ENCODE data around the gene GRAMD1B. TPM values are rescaled to one million over a fixed set of nuclear protein-coding genes. Genes with fewer than 3 reads are reported as not detected.

The GRAMD1B gene
- total RNA-seq, 1 donor from 2014 or later = 15.0 TPM

DNA sequence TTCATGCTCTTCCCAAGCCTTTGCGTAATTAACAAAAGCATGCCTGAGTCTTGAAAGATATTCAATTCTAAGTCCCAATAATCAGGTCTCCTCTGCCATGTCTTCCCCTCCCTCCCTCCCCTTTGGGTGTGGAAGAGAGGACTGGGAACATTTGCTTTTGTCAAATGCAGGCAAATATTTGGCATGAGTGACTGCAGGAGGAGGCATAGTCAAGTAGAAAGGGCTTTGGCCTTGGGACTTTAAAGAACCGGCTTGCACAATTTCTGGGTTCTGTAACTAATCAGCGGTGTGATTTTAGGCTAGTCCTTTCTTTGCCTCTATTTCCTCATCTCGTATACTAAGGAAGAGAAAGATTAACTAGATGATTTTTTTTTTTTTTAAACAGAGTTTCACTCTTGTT is 164.9 kb downstream of the GRAMD1B start:
- intact Hi-C loops (cut with micrococcal nuclease) = no loop called here
- ATAC-seq (ENCODE audit: low read depth) (no peak), DNase-seq (no peak)
- ChIA-PET CTCF (no interaction called here), POLR2A (no interaction called here)
- Mint-ChIP-seq H3K27ac (no peak overlapping the region), H3K4me1 (no peaks in the 10 kb centered on the region), H3K27me3 (no peaks in the 10 kb centered on the region), H3K36me3 (ENCODE audit: low read depth) (no peaks in the 10 kb centered on the region), H3K4me3 (no peak overlapping the region), H3K9me3 (no peaks in the 10 kb centered on the region)
- TF ChIP-seq, protein P1, sequence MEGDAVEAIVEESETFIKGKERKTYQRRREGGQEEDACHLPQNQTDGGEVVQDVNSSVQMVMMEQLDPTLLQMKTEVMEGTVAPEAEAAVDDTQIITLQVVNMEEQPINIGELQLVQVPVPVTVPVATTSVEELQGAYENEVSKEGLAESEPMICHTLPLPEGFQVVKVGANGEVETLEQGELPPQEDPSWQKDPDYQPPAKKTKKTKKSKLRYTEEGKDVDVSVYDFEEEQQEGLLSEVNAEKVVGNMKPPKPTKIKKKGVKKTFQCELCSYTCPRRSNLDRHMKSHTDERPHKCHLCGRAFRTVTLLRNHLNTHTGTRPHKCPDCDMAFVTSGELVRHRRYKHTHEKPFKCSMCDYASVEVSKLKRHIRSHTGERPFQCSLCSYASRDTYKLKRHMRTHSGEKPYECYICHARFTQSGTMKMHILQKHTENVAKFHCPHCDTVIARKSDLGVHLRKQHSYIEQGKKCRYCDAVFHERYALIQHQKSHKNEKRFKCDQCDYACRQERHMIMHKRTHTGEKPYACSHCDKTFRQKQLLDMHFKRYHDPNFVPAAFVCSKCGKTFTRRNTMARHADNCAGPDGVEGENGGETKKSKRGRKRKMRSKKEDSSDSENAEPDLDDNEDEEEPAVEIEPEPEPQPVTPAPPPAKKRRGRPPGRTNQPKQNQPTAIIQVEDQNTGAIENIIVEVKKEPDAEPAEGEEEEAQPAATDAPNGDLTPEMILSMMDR (IDR thresholded peaks at IDR 0.05) = no peak

DNA sequence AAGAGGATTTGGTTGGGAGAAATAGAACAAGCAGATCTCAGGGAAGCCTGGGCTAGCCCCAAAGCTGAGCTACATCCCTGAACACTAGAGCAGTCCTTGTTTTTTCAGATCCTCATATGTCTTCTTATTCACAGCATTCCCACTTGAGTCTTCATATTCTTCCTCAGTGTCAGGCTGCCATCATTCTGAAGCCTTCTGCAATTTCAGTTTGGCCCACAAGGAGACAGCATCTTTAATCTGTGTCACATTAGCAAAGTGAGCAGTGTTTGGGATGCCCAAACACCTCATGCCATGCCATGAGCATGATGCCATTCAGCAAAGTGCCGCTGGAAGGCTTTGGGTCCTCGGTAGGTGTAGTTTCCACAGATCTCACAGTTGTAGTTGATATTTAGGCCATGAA is 167.8 kb downstream of the GRAMD1B start:
- DNase-seq (no peak), ATAC-seq (ENCODE audit: low read depth) (no peak)
- Mint-ChIP-seq H3K36me3 (ENCODE audit: low read depth) (no peaks in the 10 kb centered on the region), H3K27ac (no peak overlapping the region), H3K4me3 (no peak overlapping the region), H3K4me1 (no peaks in the 10 kb centered on the region), H3K27me3 (no peaks in the 10 kb centered on the region), H3K9me3 (no peaks in the 10 kb centered on the region)
- ChIA-PET POLR2A (no interaction called here), CTCF (no interaction called here)
- intact Hi-C loops (cut with micrococcal nuclease) = no loop called here
- TF ChIP-seq, protein P1 (IDR thresholded peaks at IDR 0.05) = no peak

DNA sequence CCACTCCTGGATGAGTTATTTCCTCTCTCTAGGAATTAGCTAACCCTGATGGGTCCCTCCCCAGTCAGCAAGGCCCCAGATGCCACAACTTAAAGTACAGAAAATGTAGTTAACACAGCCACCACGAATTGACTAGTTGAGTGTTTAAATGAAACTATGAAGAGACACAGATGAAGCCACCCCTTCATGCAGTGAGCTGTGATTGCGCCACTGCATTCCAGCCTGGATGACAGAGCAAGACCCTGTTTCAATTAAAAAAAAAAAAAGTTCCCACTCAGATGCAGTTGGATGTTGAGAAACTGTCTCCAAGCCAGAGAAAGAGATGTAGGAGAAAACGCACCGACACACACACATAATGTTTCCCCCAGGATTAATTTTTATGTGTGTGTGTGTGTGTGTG is 171.1 kb downstream of the GRAMD1B start:
- no peaks in the 10 kb centered on the region for H3K36me3 Mint-ChIP-seq (ENCODE audit: low read depth)
- intact Hi-C loops (cut with micrococcal nuclease) = no loop called here
- TF ChIP-seq, protein P1 (IDR thresholded peaks at IDR 0.05) = no peak
- H3K9me3 Mint-ChIP-seq = no peaks in the 10 kb centered on the region
- H3K4me3 Mint-ChIP-seq = no peak overlapping the region
- H3K27ac Mint-ChIP-seq = no peak overlapping the region
- no peak for ATAC-seq (ENCODE audit: low read depth)
- no peaks in the 10 kb centered on the region for H3K27me3 Mint-ChIP-seq
- H3K4me1 Mint-ChIP-seq = no peaks in the 10 kb centered on the region
- POLR2A ChIA-PET = no interaction called here
- DNase-seq = no peak
- CTCF ChIA-PET = no interaction called here

DNA sequence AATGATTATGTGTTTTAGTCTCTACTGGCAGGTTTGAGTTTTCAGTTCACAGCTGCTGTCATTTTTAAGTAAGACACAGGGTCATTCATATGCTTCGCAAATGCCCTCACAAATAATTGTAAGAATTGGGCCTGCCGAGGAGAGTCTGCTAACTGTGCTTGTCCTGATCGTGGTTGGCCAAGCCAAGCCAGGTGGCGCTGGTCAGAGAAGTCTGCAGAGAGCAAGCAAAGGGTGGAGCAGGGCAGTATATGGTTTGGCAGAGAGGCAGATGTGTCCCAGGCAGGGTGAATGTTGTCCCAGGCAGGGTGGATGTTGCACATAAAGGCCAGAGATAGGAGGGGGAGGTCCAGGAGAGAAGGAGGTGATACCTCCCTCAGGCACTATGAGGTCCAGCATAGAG is 171.7 kb downstream of the GRAMD1B start:
- ATAC-seq (ENCODE audit: low read depth) (no peak), DNase-seq (no peak)
- TF ChIP-seq, protein P1 (IDR thresholded peaks at IDR 0.05) = no peak
- H3K4me3 Mint-ChIP-seq = no peak overlapping the region
- no peaks in the 10 kb centered on the region for H3K27me3 Mint-ChIP-seq
- H3K9me3 Mint-ChIP-seq = no peaks in the 10 kb centered on the region
- no peaks in the 10 kb centered on the region for H3K36me3 Mint-ChIP-seq (ENCODE audit: low read depth)
- H3K4me1 Mint-ChIP-seq = no peaks in the 10 kb centered on the region
- no peak overlapping the region for H3K27ac Mint-ChIP-seq
- ChIA-PET CTCF (no interaction called here), POLR2A (no interaction called here)
- intact Hi-C loops (cut with micrococcal nuclease) = no loop called here

DNA sequence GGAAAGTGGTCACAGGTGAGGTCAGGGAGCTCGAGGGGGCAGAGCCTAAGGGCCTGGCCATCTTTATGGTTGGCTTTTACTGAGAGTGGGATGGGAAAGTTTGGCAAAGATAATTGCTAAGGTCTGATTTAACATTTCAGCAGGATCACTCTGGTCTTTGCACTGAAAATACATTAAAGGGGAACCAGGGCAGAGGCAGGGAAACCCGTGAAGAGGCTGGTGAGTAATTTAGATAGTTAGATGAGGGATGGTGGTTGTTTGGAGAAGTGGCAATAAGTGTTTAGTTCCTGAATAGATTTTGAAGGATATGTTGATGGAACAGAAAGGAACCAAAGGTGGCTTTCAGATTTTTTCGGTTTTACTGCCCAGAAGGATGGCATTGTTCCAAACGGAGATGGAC is 173.6 kb downstream of the GRAMD1B start:
- POLR2A ChIA-PET = no interaction called here
- no peak for DNase-seq
- Mint-ChIP-seq H3K9me3 (no peaks in the 10 kb centered on the region), H3K4me3 (no peak overlapping the region), H3K27ac (no peak overlapping the region), H3K27me3 (no peaks in the 10 kb centered on the region), H3K4me1 (no peaks in the 10 kb centered on the region), H3K36me3 (ENCODE audit: low read depth) (peaks cover under 1% of the 10 kb centered on the region)
- ATAC-seq (ENCODE audit: low read depth) = no peak
- CTCF ChIA-PET = no interaction called here
- intact Hi-C loops (cut with micrococcal nuclease) = no loop called here
- TF ChIP-seq, protein P1 (IDR thresholded peaks at IDR 0.05) = no peak

Data from activated B cell treated with CpG ODN at 0.5 μM for 24 hours (primary cell).